IMR-90 (cell line): ENCODE results near the gene RIMS4. TPM values are rescaled to one million over a fixed set of nuclear protein-coding genes. Genes with fewer than 3 reads are reported as not detected.

Experiments
- ATAC-seq: fragments of 200-7000 bp; cut with Tn5 transposase; 2 replicates; pipeline ENCODE4 v1.9.1; 2020; ENCODE audit warnings: low read depth, mild to moderate bottlenecking, moderate library complexity
- BruUV-seq: library from RNA; stranded (reverse); fragments of 400-500 nt; replicated peaks from 2 replicates; lab custom pipeline; 2021; lab: Mats Ljungman, UMichigan
- CTCF ChIA-PET: fragments of 300-600 bp; formaldehyde crosslinking; extraction: SDS; loops from one replicate; lab custom pipeline; 2021; ENCODE audit warnings: antibody characterized with exemption; lab: Yijun Ruan, JAX
- POLR2A ChIA-PET: fragments of 300-600 bp; sonication (Branson Sonifier 250); formaldehyde crosslinking; loops from one replicate; lab custom pipeline; 2022; ENCODE audit warnings: antibody characterized with exemption; ENCODE audit not compliant: unreplicated experiment; lab: Charles Lee
- DNase-seq: peaks from one replicate; pipeline ENCODE4 v3.0.0; 2013
- H2AFZ ChIP-seq: replicated peaks from 2 replicates; pipeline ENCODE3; 2013; ENCODE audit warnings: low read length, mild to moderate bottlenecking; ENCODE audit not compliant: poor library complexity
- H2AK5ac ChIP-seq: 2 replicates; pipeline ENCODE4 v1.6.1; 2013; ENCODE audit warnings: low read depth, low read length, inconsistent platforms
- H2AK9ac ChIP-seq: replicated peaks from 2 replicates; pipeline ENCODE3; 2013; ENCODE audit warnings: mild to moderate bottlenecking, low read depth, low read length, moderate library complexity; ENCODE audit not compliant: poor library complexity
- H2BK120ac ChIP-seq: 2 replicates; pipeline ENCODE4 v1.6.1; 2013; ENCODE audit warnings: low read depth, low read length, inconsistent platforms
- H2BK15ac ChIP-seq: 3 replicates; pipeline ENCODE4 v1.6.1; 2013; ENCODE audit warnings: low read depth, low read length, inconsistent platforms
- H2BK20ac ChIP-seq: 2 replicates; pipeline ENCODE4 v1.6.1; 2013; ENCODE audit warnings: low read depth, mild to moderate bottlenecking, inconsistent platforms, low read length, moderate library complexity
- H2BK5ac ChIP-seq: 2 replicates; pipeline ENCODE4 v1.6.1; 2013; ENCODE audit warnings: mild to moderate bottlenecking, low read depth, low read length, inconsistent platforms; ENCODE audit not compliant: poor library complexity, severe bottlenecking
- H3K14ac ChIP-seq: replicated peaks from 2 replicates; pipeline ENCODE4 v1.6.1; 2013; ENCODE audit warnings: low read depth, low read length, inconsistent platforms
- H3K18ac ChIP-seq: 2 replicates; pipeline ENCODE4 v1.6.1; 2013; ENCODE audit warnings: low read depth, low read length, control low read depth
- H3K23ac ChIP-seq: 2 replicates; pipeline ENCODE4 v1.6.1; 2013; ENCODE audit warnings: low read depth, low read length, inconsistent platforms
- H3K27ac ChIP-seq: 2 replicates; pipeline ENCODE4 v1.5.1; 2013; ENCODE audit warnings: mild to moderate bottlenecking, control low read depth, low read length; ENCODE audit not compliant: insufficient read depth
- H3K27me3 ChIP-seq: 2 replicates; pipeline ENCODE4 v1.6.1; 2013; ENCODE audit warnings: low read length; ENCODE audit not compliant: control insufficient read depth, insufficient read depth
- H3K36me3 ChIP-seq: 2 replicates; pipeline ENCODE4 v1.6.1; 2013; ENCODE audit warnings: low read length, mixed read lengths; ENCODE audit not compliant: control insufficient read depth, insufficient read depth
- H3K4ac ChIP-seq: 2 replicates; pipeline ENCODE4 v1.6.1; 2013; ENCODE audit warnings: low read depth, low read length, inconsistent platforms
- H3K4me1 ChIP-seq: 2 replicates; pipeline ENCODE4 v1.6.1; 2013; ENCODE audit warnings: low read length, mixed read lengths; ENCODE audit not compliant: control insufficient read depth, insufficient read depth
- H3K4me2 ChIP-seq: 2 replicates; pipeline ENCODE4 v1.6.1; 2013; ENCODE audit warnings: low read depth, mild to moderate bottlenecking, control low read depth, low read length, moderate library complexity
- H3K4me3 ChIP-seq: 2 replicates; pipeline ENCODE4 v1.5.1; 2013; ENCODE audit warnings: low read depth, mild to moderate bottlenecking, control low read depth, low read length, moderate library complexity; ENCODE audit not compliant: insufficient read depth
- H3K56ac ChIP-seq: 2 replicates; pipeline ENCODE4 v1.6.1; 2013; ENCODE audit warnings: low read length, inconsistent platforms; ENCODE audit not compliant: insufficient read depth; ENCODE audit errors: extremely low read depth
- H3K79me1 ChIP-seq, 2 experiments: 2 replicates each; pipeline ENCODE4 v1.6.1; 2013; ENCODE audit warnings: low read length in 2 of 2, inconsistent platforms in 1 of 2, low read depth in 1 of 2
- H3K9ac ChIP-seq: 2 replicates; pipeline ENCODE4 v1.6.1; 2013; ENCODE audit warnings: low read depth, low read length, control low read depth
- H3K9me1 ChIP-seq: 2 replicates; pipeline ENCODE4 v1.6.1; 2013; ENCODE audit warnings: low read length, inconsistent platforms; ENCODE audit not compliant: insufficient read depth
- H3K9me3 ChIP-seq: 2 replicates; pipeline ENCODE4 v1.6.1; 2013; ENCODE audit warnings: low read length; ENCODE audit not compliant: control insufficient read depth, insufficient read depth
- H4K20me1 ChIP-seq: 2 replicates; pipeline ENCODE4 v1.6.1; 2013; ENCODE audit warnings: low read length, inconsistent platforms; ENCODE audit not compliant: insufficient read depth
- H4K5ac ChIP-seq: 2 replicates; pipeline ENCODE4 v1.6.1; 2013; ENCODE audit warnings: mild to moderate bottlenecking, low read depth, low read length, control low read depth
- H4K8ac ChIP-seq, 2 experiments: 2 replicates each; pipeline ENCODE4 v1.6.1; 2013; ENCODE audit warnings: low read depth in 2 of 2, low read length in 2 of 2, control low read depth in 1 of 2, inconsistent platforms in 1 of 2
- H4K91ac ChIP-seq: 2 replicates; pipeline ENCODE4 v1.6.1; 2013; ENCODE audit warnings: low read depth, low read length, inconsistent platforms; ENCODE audit not compliant: insufficient read depth
- CEBPB ChIP-seq: IDR thresholded peaks from 2 replicates; pipeline ENCODE4 v1.6.1; 2012; ENCODE audit warnings: low read depth, low read length, improper control_type of control experiment
- CHD1 ChIP-seq: IDR thresholded peaks from 2 replicates; pipeline ENCODE4 v1.6.1; 2012; ENCODE audit warnings: low read depth, low read length, improper control_type of control experiment
- MAFK ChIP-seq: IDR thresholded peaks from 2 replicates; pipeline ENCODE4 v1.6.1; 2012; ENCODE audit warnings: low read depth, low read length, improper control_type of control experiment
- MAZ ChIP-seq: IDR thresholded peaks from 2 replicates; pipeline ENCODE4 v1.6.1; 2012; ENCODE audit warnings: low read depth, mild to moderate bottlenecking, low read length, improper control_type of control experiment, moderate library complexity, borderline replicate concordance
- WGBS, 2 experiments: methylation state at CpG; one replicate each; pipeline versions ENCODE4 v1.1.5 to v1.1.7; 2013; ENCODE audit warnings: missing lambda C conversion rate in 2 of 2; ENCODE audit not compliant: insufficient read length in 1 of 2; ENCODE audit errors: extremely low coverage in 2 of 2; 5-methylcytosine and 5-hydroxymethylcytosine counted together
- dilution Hi-C: fragments of 300-500 bp; cut with HindIII; formaldehyde crosslinking; loops from one replicate; pipeline ENCODE4 v1.14.3; 2018; ENCODE audit warnings: low sequenced_read_pairs; ENCODE audit not compliant: unreplicated experiment
- in situ Hi-C: fragments of 300-500 bp; cut with MboI; formaldehyde crosslinking; loops from 3 replicates; pipeline ENCODE4 v1.14.3; 2019; ENCODE audit warnings: low sequenced_read_pairs, inconsistent platforms, mixed read lengths
- intact Hi-C: fragments of 100-400 bp; cut with micrococcal nuclease; formaldehyde crosslinking; loops from 2 replicates; pipeline ENCODE4 v1.10.0; 2022
- polyA plus RNA-seq, 3 experiments: library from polyadenylated mRNA; depleted of rRNA; stranded (reverse); fragments of >200 nt; gene quantifications; 2 replicates each; pipeline ENCODE4 v1.2.3, GENCODE V29; 2012; ENCODE audit warnings: low replicate concordance in 1 of 3
- total RNA-seq: library from RNA; depleted of rRNA; stranded (reverse); fragments of >200 nt; gene quantifications from 2 replicates; pipeline ENCODE4 v1.2.3, GENCODE V29; 2012

RIMS4 gene
- total and polyA plus RNA-seq, 2 of the 4 experiments (the other 2 are of a cell fraction) = not detected

GRCh38 chr20:44714102-44714700 lies 96.1 kb downstream of the RIMS4 start (continued):
- no peak for TF ChIP-seq MAFK

DNA sequence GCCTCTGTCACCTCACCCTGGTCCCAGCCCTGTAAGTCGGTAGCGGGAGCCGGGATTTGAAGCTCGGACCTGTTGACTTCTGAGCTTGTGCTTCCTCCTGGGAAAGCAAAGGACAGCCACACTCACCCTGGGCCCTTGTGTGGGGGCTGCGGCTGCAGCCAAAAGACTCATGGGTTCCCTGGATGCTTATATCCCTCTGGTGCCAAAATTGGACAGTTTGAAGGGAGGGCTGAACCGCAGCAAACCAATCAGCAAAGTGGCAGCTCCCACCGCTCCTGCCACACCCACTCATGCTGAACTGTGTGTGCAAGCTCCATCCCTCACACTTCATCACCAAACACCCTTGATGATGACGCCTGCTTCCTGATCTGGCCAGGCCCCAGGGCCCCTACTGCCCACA lies 99.1 kb downstream of the RIMS4 start:
- peaks cover 24% of the 10 kb centered on the region for H3K27me3 ChIP-seq
- POLR2A ChIA-PET = no interaction called here
- dilution Hi-C loops = no loop called here

More for the DNA sequence above, 99.1 kb downstream of the RIMS4 start:
- H4K5ac ChIP-seq = no peak overlapping the region
- BruUV-seq = no TSS peak
- no peak overlapping the region for H3K4me3 ChIP-seq
- in situ Hi-C loops (no loop called here), intact Hi-C loops (no loop called here)
- peak; percentile 34 for DNase-seq
- peak; percentile 19; the same call in 1 of the 2 replicates for ATAC-seq
- H3K27ac ChIP-seq = no peak overlapping the region
- no peak overlapping the region for H3K18ac ChIP-seq
- H3K36me3 ChIP-seq = no peaks in the 10 kb centered on the region
- no peak overlapping the region for H2BK120ac ChIP-seq
- H2BK5ac ChIP-seq = no peak overlapping the region
- H3K4ac ChIP-seq = no peak overlapping the region
- H3K4me1 ChIP-seq = peaks cover 23% of the 10 kb centered on the region
- no peak overlapping the region for H3K56ac ChIP-seq
- no peak overlapping the region for H4K91ac ChIP-seq
- CTCF ChIA-PET = interaction anchor here (2.0 to 2.4 kb wide), 2 partner anchors 9 to 10 kb away, joined by 6 to 12 read pairs; no protein-coding TSS in a partner anchor
- peaks cover 5% of the 10 kb centered on the region; the same call in 1 of the 2 replicates for H3K9me1 ChIP-seq
- H2AFZ ChIP-seq = peak overlapping the region; percentile 36
- H2BK20ac ChIP-seq = no peak overlapping the region
- H3K9ac ChIP-seq = no peak overlapping the region
- H3K4me2 ChIP-seq = no peak overlapping the region
- TF ChIP-seq CEBPB (no peak), CHD1 (no peak), MAZ (no peak)
- WGBS, 2 experiments = 39% methylated on average over 6 of the region's 8 CpGs; no CpG with 5 or more reads in 1 of the 2 experiments
- no peak overlapping the region; the same call in 1 of the 2 replicates for H3K23ac ChIP-seq
- H3K9me3 ChIP-seq = no peaks in the 10 kb centered on the region
- no peak overlapping the region for H2AK5ac ChIP-seq
- H2AK9ac ChIP-seq = peak overlapping the region; percentile 10
- H4K8ac ChIP-seq = no peak overlapping the region; a peak in 1 of 4 replicates
- H3K79me1 ChIP-seq = no peaks in the 10 kb centered on the region
- no peak overlapping the region for H3K14ac ChIP-seq
- no peak overlapping the region for H2BK15ac ChIP-seq
- H4K20me1 ChIP-seq = no peaks in the 10 kb centered on the region; the same call in 1 of the 2 replicates
